ENCODE data around the gene EML5.

Gene EML5

GRCh38 chr14:88746052-88746451 is 46.7 kb downstream of the EML5 start:
- no peaks in the 10 kb centered on the region for H3K36me3 ChIP-seq (ENCODE audit: control insufficient read depth in 1 of 2, insufficient read depth in 2 of 2, low read length in 2 of 2)
- H3K4me3 ChIP-seq (ENCODE audit: low read depth in 1 of 2, low read length in 2 of 2), result no peak overlapping the region
- H3K9me3 ChIP-seq (ENCODE audit: control insufficient read depth in 1 of 2, low read length in 2 of 2), result no peaks in the 10 kb centered on the region
- no peaks in the 10 kb centered on the region for H3K4me1 ChIP-seq (ENCODE audit: control insufficient read depth in 1 of 2, insufficient read depth in 2 of 2, low read length in 2 of 2)
- H3K27ac ChIP-seq (ENCODE audit: low read depth, low read length), result no peak overlapping the region
- H3K9ac ChIP-seq (ENCODE audit: low read depth in 1 of 2, low read length in 2 of 2), result no peak overlapping the region
- H3K27me3 ChIP-seq (ENCODE audit: control insufficient read depth in 1 of 2, insufficient read depth in 2 of 2, low read length in 2 of 2), result no peaks in the 10 kb centered on the region

- H3K36me3 ChIP-seq (ENCODE audit: control insufficient read depth in 1 of 2, insufficient read depth in 2 of 2, low read length in 2 of 2), result no peaks in the 10 kb centered on the region
Observed at GRCh38 chr14:88737245-88737644, 55.5 kb downstream of the EML5 start.

DNA sequence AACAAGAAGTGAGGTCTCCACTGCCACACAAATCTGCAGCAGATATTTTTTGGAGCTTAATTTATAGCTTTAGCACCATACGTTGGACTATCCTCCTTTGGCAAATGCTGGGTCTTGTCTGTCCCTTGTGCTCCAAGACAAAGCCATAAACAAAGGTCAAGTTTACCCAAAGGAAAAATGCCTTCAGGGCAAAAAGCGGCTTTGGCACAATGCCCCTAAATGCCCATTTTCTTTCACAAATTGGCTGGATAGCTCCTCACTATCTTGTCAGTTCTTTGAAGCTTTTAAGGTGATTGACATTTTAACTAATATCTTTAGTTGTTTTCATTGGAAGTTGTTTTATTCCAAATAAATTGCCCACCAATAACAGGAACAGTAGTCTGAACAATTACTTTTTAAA is 59.6 kb downstream of the EML5 start:
- no peak overlapping the region for H3K9ac ChIP-seq (ENCODE audit: low read depth in 1 of 2, low read length in 2 of 2)
- H3K27me3 ChIP-seq (ENCODE audit: control insufficient read depth in 1 of 2, insufficient read depth in 2 of 2, low read length in 2 of 2), result no peaks in the 10 kb centered on the region
- no peak overlapping the region for H3K27ac ChIP-seq (ENCODE audit: low read depth, low read length)
- H3K4me3 ChIP-seq (ENCODE audit: low read depth in 1 of 2, low read length in 2 of 2), result no peak overlapping the region
- H3K9me3 ChIP-seq (ENCODE audit: control insufficient read depth in 1 of 2, low read length in 2 of 2), result no peaks in the 10 kb centered on the region
- H3K4me1 ChIP-seq (ENCODE audit: control insufficient read depth in 1 of 2, insufficient read depth in 2 of 2, low read length in 2 of 2), result no peaks in the 10 kb centered on the region
- no peaks in the 10 kb centered on the region for H3K36me3 ChIP-seq (ENCODE audit: control insufficient read depth in 1 of 2, insufficient read depth in 2 of 2, low read length in 2 of 2)

More at GRCh38 chr14:88737245-88737644, 55.5 kb downstream of the EML5 start:
- Histone ChIP-seq H3K4me1 (ENCODE audit: control insufficient read depth in 1 of 2, insufficient read depth in 2 of 2, low read length in 2 of 2) (no peaks in the 10 kb centered on the region), H3K9ac (ENCODE audit: low read depth in 1 of 2, low read length in 2 of 2) (no peak overlapping the region), H3K4me3 (ENCODE audit: low read depth in 1 of 2, low read length in 2 of 2) (no peak overlapping the region), H3K27ac (ENCODE audit: low read depth, low read length) (no peak overlapping the region), H3K9me3 (ENCODE audit: control insufficient read depth in 1 of 2, low read length in 2 of 2) (no peaks in the 10 kb centered on the region), H3K27me3 (ENCODE audit: control insufficient read depth in 1 of 2, insufficient read depth in 2 of 2, low read length in 2 of 2) (no peaks in the 10 kb centered on the region)

DNA sequence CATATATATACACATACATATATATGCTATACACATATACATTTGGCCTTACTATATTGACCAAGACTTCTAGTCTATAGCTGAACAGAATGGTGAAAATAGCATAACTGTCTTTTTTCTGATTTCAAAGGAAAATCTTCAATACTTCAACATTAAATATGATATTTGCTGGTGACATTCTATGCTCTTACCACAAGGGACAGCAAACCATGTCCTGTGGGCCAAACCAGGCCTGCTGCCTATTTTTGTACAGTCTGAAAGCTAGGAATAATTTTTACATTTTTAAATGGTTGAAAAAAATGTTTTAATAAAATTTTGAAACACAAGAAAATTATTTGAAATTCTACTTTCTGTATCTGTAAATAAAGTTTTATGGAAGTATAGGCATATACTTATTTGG is 63.6 kb downstream of the EML5 start:
- H3K9ac ChIP-seq (ENCODE audit: low read depth in 1 of 2, low read length in 2 of 2), result no peak overlapping the region
- no peak overlapping the region for H3K27ac ChIP-seq (ENCODE audit: low read depth, low read length)
- no peaks in the 10 kb centered on the region for H3K36me3 ChIP-seq (ENCODE audit: control insufficient read depth in 1 of 2, insufficient read depth in 2 of 2, low read length in 2 of 2)
- H3K4me3 ChIP-seq (ENCODE audit: low read depth in 1 of 2, low read length in 2 of 2), result no peak overlapping the region
- H3K4me1 ChIP-seq (ENCODE audit: control insufficient read depth in 1 of 2, insufficient read depth in 2 of 2, low read length in 2 of 2), result no peaks in the 10 kb centered on the region
- no peaks in the 10 kb centered on the region for H3K27me3 ChIP-seq (ENCODE audit: control insufficient read depth in 1 of 2, insufficient read depth in 2 of 2, low read length in 2 of 2)
- no peaks in the 10 kb centered on the region for H3K9me3 ChIP-seq (ENCODE audit: control insufficient read depth in 1 of 2, low read length in 2 of 2)

DNA sequence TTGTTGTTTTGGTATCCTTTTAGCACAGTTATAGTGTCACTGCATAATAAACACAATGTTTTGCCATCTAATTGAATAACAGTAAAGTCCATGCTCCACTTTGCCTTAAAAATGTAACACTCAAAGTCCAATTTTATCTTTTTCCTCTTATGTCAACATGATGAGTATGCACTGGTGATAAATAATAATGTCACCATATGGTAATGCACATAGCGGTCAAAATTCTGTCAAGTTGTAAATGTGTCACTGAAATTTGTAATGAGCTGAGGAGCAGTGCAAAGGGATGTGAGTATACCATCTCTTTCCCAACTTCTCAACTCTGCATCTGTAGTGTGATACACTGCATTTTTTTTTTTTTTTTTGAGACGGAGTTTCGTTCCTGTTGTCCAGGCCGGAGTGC is 65.7 kb downstream of the EML5 start:
- H3K9ac ChIP-seq (ENCODE audit: low read depth in 1 of 2, low read length in 2 of 2), result no peak overlapping the region
- no peaks in the 10 kb centered on the region for H3K9me3 ChIP-seq (ENCODE audit: control insufficient read depth in 1 of 2, low read length in 2 of 2)
- no peak overlapping the region for H3K27ac ChIP-seq (ENCODE audit: low read depth, low read length)
- H3K27me3 ChIP-seq (ENCODE audit: control insufficient read depth in 1 of 2, insufficient read depth in 2 of 2, low read length in 2 of 2), result no peaks in the 10 kb centered on the region
- no peak overlapping the region for H3K4me3 ChIP-seq (ENCODE audit: low read depth in 1 of 2, low read length in 2 of 2)
- no peaks in the 10 kb centered on the region for H3K4me1 ChIP-seq (ENCODE audit: control insufficient read depth in 1 of 2, insufficient read depth in 2 of 2, low read length in 2 of 2)
- H3K36me3 ChIP-seq (ENCODE audit: control insufficient read depth in 1 of 2, insufficient read depth in 2 of 2, low read length in 2 of 2), result no peaks in the 10 kb centered on the region

- Histone ChIP-seq H3K9me3 (ENCODE audit: control insufficient read depth in 1 of 2, low read length in 2 of 2) (no peaks in the 10 kb centered on the region), H3K9ac (ENCODE audit: low read depth in 1 of 2, low read length in 2 of 2) (no peak overlapping the region), H3K4me1 (ENCODE audit: control insufficient read depth in 1 of 2, insufficient read depth in 2 of 2, low read length in 2 of 2) (no peaks in the 10 kb centered on the region), H3K4me3 (ENCODE audit: low read depth in 1 of 2, low read length in 2 of 2) (no peak overlapping the region), H3K36me3 (ENCODE audit: control insufficient read depth in 1 of 2, insufficient read depth in 2 of 2, low read length in 2 of 2) (no peaks in the 10 kb centered on the region), H3K27ac (ENCODE audit: low read depth, low read length) (no peak overlapping the region), H3K27me3 (ENCODE audit: control insufficient read depth in 1 of 2, insufficient read depth in 2 of 2, low read length in 2 of 2) (no peaks in the 10 kb centered on the region)
Observed at GRCh38 chr14:88710709-88711108, 82.0 kb downstream of the EML5 start.

- no peak overlapping the region for H3K9ac ChIP-seq (ENCODE audit: low read depth in 1 of 2, low read length in 2 of 2)
- H3K4me3 ChIP-seq (ENCODE audit: low read depth in 1 of 2, low read length in 2 of 2), result no peak overlapping the region
- no peak overlapping the region for H3K27ac ChIP-seq (ENCODE audit: low read depth, low read length)
- H3K9me3 ChIP-seq (ENCODE audit: control insufficient read depth in 1 of 2, low read length in 2 of 2), result no peaks in the 10 kb centered on the region
- no peaks in the 10 kb centered on the region for H3K4me1 ChIP-seq (ENCODE audit: control insufficient read depth in 1 of 2, insufficient read depth in 2 of 2, low read length in 2 of 2)
- H3K36me3 ChIP-seq (ENCODE audit: control insufficient read depth in 1 of 2, insufficient read depth in 2 of 2, low read length in 2 of 2), result no peaks in the 10 kb centered on the region
- no peaks in the 10 kb centered on the region for H3K27me3 ChIP-seq (ENCODE audit: control insufficient read depth in 1 of 2, insufficient read depth in 2 of 2, low read length in 2 of 2)
Observed at GRCh38 chr14:88707088-88707487, 85.7 kb downstream of the EML5 start.

DNA sequence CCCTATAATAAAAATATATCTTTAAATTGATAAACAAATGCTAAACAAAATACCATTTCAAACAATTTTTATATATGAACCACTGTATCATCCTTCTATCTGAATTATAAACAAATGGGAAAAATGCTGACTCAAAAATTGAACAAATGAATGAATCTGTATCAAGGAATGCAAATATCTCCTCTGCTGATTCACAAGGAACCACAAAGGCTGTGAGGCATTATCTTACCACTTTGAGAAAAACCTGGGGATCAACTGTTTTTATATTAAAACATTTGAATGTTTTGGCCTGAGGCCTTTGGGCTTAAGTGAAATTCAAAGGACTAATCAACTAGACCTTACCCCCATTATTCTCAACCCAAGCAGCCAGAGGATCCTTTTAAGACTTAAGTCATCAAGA is 86.3 kb downstream of the EML5 start:
- H3K36me3 ChIP-seq (ENCODE audit: control insufficient read depth in 1 of 2, insufficient read depth in 2 of 2, low read length in 2 of 2), result no peaks in the 10 kb centered on the region
- no peak overlapping the region for H3K27ac ChIP-seq (ENCODE audit: low read depth, low read length)
- no peak overlapping the region for H3K9ac ChIP-seq (ENCODE audit: low read depth in 1 of 2, low read length in 2 of 2)
- H3K4me3 ChIP-seq (ENCODE audit: low read depth in 1 of 2, low read length in 2 of 2), result no peak overlapping the region
- no peaks in the 10 kb centered on the region for H3K9me3 ChIP-seq (ENCODE audit: control insufficient read depth in 1 of 2, low read length in 2 of 2)
- H3K4me1 ChIP-seq (ENCODE audit: control insufficient read depth in 1 of 2, insufficient read depth in 2 of 2, low read length in 2 of 2), result no peaks in the 10 kb centered on the region
- H3K27me3 ChIP-seq (ENCODE audit: control insufficient read depth in 1 of 2, insufficient read depth in 2 of 2, low read length in 2 of 2), result no peaks in the 10 kb centered on the region

DNA sequence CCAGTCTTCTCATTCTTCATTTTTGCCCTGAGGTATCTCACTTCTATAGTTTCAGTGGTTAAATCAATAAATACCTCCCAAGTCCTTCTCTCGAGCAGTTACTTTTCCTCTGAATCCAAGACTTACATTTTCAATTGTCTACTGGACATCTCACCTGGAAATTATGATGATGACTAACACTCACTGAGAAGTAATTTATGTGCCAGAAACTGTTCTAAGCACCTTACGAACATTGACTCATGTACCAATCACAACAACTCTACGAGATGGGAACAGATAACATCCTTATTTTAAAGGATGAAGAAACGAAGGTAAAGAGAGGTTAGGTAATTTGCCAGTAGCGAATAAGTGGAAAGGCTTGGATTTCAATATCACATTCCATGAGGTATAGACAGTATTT is 94.1 kb downstream of the EML5 start:
- Histone ChIP-seq H3K27ac (ENCODE audit: low read depth, low read length) (no peak overlapping the region), H3K4me1 (ENCODE audit: control insufficient read depth in 1 of 2, insufficient read depth in 2 of 2, low read length in 2 of 2) (no peaks in the 10 kb centered on the region), H3K9ac (ENCODE audit: low read depth in 1 of 2, low read length in 2 of 2) (no peak overlapping the region), H3K27me3 (ENCODE audit: control insufficient read depth in 1 of 2, insufficient read depth in 2 of 2, low read length in 2 of 2) (no peaks in the 10 kb centered on the region), H3K36me3 (ENCODE audit: control insufficient read depth in 1 of 2, insufficient read depth in 2 of 2, low read length in 2 of 2) (no peaks in the 10 kb centered on the region), H3K9me3 (ENCODE audit: control insufficient read depth in 1 of 2, low read length in 2 of 2) (no peaks in the 10 kb centered on the region), H3K4me3 (ENCODE audit: low read depth in 1 of 2, low read length in 2 of 2) (no peak overlapping the region)

DNA sequence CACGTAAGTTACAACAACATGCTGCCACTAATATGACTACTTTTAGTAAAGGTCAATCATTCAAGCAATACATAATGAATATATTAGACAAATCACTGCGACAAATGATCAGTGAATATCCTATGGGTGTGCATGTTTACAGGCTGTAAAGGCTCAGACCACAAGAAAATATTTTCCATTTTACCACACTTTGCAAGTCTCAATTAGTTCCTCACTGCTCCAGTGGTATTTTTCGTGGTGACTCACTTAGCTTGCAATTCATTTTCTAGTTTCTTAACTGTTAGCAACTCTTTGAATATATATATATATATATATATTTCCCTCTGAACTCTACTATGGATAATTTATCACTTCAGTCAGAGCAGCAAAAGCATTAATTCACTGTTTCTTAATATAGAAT is 96.9 kb downstream of the EML5 start:
- H3K36me3 ChIP-seq (ENCODE audit: control insufficient read depth in 1 of 2, insufficient read depth in 2 of 2, low read length in 2 of 2), result no peaks in the 10 kb centered on the region
- H3K27ac ChIP-seq (ENCODE audit: low read depth, low read length), result no peak overlapping the region
- H3K9ac ChIP-seq (ENCODE audit: low read depth in 1 of 2, low read length in 2 of 2), result no peak overlapping the region
- H3K27me3 ChIP-seq (ENCODE audit: control insufficient read depth in 1 of 2, insufficient read depth in 2 of 2, low read length in 2 of 2), result no peaks in the 10 kb centered on the region
- H3K9me3 ChIP-seq (ENCODE audit: control insufficient read depth in 1 of 2, low read length in 2 of 2), result no peaks in the 10 kb centered on the region
- no peak overlapping the region for H3K4me3 ChIP-seq (ENCODE audit: low read depth in 1 of 2, low read length in 2 of 2)
- no peaks in the 10 kb centered on the region for H3K4me1 ChIP-seq (ENCODE audit: control insufficient read depth in 1 of 2, insufficient read depth in 2 of 2, low read length in 2 of 2)

DNA sequence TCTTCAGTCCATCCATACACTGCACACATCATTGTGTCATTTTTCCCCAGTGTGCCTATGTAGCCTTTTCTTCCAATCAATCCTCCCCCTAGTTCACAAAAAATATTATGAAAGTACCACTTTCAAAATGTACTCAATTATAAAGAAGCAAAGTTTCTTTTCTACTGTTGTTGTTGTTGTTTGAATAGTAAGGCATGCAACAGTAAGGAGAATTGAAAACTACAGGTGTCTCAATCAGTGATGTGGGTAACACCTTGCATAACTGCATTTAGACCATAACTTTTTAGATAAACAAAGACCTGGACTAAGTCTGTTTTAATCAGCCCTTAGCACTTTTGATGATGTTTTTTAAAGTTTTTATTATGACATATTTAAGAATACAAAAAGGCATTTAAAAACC is 104.4 kb downstream of the EML5 start:
- Histone ChIP-seq H3K9ac (ENCODE audit: low read depth in 1 of 2, low read length in 2 of 2) (no peak overlapping the region), H3K36me3 (ENCODE audit: control insufficient read depth in 1 of 2, insufficient read depth in 2 of 2, low read length in 2 of 2) (no peaks in the 10 kb centered on the region), H3K4me1 (ENCODE audit: control insufficient read depth in 1 of 2, insufficient read depth in 2 of 2, low read length in 2 of 2) (no peaks in the 10 kb centered on the region), H3K27ac (ENCODE audit: low read depth, low read length) (no peak overlapping the region), H3K4me3 (ENCODE audit: low read depth in 1 of 2, low read length in 2 of 2) (no peak overlapping the region), H3K27me3 (ENCODE audit: control insufficient read depth in 1 of 2, insufficient read depth in 2 of 2, low read length in 2 of 2) (no peaks in the 10 kb centered on the region), H3K9me3 (ENCODE audit: control insufficient read depth in 1 of 2, low read length in 2 of 2) (no peaks in the 10 kb centered on the region)
